ENCODE results near the gene SENP1.

SENP1 gene

DNA sequence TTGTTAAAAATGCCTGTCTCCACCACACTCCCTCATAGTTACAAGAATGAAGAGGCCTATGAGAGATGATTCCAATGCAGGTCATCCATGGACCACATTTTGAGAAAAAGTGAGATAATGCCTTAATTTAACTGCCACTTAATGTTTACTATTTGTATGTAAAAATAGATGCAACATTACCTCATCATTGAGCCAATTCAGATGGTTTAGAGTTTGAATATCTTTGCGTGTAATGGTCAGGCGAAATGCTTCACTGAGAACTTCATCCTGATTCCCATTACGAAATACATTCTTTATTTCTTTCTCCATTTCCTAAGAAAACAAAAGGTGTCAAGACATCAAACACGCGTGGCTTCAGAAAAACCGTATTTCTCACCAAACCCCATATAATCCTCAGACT lies 42.3 kb downstream of the SENP1 start:
- DNase-seq, result no peak

DNA sequence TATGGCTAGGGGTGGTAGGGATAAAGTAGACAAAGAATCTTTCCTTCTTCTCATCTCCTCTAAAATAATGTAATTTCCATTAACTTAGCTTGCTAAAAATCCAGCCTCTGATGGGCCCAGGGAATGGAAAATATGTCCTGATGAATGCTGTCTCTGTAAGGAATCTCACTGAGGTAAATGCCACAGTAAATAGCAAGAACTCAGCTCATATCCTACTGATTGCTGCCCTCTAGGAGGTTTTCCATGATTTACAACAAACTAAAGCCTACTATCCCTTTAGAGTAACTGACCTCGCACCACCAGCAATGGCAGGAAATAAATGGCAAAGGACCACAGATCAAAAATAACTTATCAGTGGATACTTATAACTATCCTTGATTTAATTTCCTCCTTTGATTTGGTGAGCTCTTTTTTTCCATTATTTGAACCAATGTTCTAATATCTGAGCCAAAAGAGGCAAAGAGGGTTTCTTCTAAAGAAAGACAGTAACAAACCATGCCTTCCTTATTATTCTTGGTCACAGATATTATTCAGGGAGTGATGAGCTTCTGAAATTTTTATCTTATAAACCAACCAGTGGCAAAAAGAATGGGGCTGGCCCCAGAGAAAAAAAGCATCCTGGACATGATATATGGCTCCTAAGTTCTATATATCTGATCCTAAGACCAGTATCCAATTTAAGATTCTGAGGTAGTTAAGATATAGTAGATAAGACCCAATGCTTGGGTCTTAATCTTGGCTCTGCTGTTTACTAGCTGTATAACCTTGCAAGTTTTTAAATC lies 43.8 kb downstream of the SENP1 start:
- peak; percentile 64 for DNase-seq

DNA sequence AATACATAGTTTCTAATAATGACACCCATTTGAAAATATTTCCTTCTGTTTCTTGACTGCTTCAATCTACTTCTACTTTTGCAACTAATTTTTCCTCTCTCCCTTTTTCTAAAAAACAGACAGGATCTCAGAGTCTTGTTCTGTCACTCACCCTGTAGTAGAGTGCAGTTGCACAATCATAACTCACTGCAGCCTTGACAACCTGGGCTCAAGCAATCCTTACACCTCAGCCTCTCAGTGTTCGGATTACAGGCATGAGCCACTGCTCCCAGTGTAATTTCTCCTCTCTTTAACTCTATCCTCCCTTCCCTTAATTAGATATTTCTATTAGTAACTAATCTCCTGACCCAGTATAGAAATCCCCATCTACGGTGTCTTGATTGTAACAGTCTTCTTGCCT lies 45.4 kb downstream of the SENP1 start:
- no peak for DNase-seq

DNA sequence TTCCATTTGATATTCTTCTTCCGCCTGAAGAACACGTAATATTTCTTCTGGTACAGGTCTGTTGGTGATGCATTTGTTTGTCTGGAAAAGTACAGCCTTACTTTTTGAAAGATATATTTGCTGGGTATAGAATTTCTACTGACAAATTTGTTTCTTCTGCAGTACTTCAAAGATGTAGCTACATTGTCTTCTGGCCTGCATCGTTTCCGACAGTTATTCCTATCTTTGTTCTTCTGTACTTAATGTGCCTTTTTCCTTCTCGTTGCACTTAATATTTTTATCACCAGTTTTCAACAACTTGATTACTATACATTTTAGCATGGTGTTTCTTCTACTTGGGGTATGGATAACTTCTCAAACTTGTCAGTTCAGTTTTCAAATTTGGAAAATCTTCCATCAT lies 47.1 kb downstream of the SENP1 start:
- no peak for DNase-seq

DNA sequence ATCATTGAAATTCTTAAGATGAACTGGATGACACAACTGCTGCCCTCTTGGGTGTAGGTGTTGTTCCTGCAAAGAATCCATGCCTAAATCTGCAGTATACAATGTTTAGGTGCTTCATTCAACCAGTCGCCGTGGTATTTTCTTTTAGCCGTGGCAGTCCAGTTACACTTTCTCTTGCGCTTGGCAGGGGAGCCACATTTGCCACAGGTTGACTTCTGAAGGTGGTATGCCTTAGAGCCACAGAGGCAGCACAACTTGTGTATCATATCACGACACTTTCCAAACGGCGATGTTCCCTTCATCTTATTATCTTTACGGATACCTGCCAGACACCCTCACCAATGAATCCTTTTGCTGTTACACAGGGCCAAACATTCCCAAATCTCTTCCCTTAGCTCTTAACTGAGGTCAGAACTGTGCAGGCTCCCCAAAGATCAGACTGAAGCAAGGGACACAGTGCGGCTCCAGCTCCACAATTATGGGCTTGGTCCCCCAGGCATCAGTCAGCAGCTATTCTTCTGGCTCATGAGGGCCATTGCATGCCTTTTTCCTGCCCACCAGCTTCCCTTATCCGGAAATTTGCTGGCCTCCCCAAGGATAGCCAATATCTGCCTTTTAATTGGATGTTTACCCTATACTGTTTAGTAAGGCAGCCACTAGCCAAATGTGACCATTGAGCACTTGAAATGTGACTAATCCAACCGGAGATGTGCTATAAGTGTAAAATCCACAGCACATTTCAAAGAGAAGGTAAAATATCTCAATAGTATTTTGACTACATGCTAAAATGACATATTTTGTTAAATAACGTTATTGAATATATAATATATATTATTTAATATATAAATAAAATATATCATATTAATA lies 50.7 kb downstream of the SENP1 start:
- DNase-seq, result peak; percentile 50

DNA sequence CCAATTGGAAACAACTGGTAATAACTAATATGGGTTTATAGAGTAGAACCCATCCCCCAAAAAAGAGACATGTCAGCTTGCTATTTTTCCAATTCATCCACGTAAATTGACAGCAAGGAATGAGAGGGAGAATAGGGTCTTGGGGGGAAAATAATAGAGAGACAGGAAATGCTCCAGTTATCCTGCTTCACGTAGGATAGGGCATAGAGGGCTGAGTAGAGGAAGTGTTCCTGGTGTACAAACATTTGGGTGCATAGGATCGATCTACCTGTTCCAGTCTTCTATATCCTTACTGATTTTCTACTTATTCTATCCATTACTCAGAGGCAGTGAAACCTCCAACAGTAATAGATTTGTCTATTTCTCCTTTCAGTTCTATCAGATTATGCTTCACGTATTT lies 52.0 kb downstream of the SENP1 start:
- DNase-seq, result no peak

DNA sequence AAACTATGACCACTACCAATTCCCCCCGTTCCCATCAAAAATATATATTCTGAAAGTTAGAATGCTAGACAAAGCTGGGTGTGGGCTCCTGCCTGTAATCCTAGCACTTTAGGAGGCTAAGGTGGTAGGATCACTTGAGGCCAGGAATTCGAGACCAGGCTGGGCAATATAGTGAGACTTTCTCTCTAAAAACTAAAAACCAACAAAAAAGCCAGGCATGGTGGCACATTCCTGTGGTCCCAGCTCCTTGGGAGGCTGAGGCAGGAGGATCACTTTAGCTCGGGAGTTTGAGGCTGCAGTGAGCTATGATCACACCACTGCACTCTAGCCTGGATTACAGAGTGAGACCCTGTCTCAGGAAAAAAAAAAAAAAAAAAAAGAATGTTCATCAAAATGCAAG lies 52.8 kb downstream of the SENP1 start:
- DNase-seq, result no peak

DNA sequence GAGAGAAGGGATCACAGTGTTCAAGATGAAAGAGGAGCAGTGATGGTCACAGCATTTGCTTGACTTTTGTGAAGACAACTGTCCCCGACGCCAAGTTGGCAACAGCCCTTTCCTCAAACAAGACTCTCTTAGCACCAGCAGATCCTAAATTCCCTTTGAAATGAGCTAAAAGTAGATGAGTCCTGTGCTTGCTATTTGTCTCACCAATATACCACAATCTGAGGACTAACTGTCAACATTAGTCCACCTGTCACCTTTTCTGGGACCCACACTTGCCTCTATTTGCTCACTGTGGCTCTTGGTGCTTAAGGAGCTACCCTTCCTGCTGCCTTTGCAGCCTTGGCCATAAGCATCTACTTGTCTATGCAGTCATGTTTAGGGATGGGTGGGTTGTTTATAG lies 54.2 kb downstream of the SENP1 start:
- no peak for DNase-seq

DNA sequence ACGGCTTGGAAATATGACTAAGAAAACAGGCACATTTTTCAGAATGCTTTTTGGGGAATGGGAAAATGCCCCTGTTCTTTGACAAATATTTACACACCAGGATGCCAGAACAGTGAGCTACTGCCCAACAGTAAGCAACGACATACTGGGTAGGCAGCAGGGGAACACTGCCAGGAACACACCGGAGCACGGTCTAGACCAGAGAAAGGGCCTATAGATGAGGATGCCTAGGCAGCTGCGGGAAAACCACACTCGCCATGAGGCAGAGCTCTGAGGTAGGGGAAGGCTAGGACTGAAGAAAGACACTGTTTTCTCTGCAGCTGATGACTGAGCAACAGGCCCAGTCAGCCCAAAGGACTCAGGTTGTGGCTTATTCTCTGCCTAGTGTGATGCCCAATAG lies 55.7 kb downstream of the SENP1 start:
- no peak for DNase-seq

DNA sequence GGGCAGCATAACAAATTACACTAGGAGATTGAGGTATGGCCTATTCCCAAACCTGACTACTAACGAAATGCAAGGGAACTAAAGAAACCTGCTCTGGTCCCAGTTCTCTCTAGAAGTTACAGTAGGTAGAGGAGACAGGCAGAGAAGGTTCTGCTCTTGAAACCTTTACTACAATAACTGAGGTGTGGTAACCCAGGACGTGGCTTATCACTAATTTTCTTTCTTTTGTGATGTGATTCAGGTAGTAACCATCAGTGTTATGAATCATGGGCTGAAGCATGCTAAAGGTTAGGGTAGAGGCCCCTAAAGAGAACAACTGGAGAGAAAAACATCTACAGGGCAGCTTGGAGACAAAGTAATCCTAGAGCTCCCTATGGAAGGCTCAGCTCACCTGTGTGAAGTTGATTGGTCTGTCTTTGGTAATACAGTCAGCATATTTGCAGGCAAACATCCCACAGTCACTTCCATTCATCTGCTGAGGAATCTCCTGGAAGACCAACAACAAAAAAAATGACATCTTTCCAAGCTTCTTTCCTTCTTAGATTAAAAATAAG lies 59.8 kb downstream of the SENP1 start:
- no peak for DNase-seq

DNA sequence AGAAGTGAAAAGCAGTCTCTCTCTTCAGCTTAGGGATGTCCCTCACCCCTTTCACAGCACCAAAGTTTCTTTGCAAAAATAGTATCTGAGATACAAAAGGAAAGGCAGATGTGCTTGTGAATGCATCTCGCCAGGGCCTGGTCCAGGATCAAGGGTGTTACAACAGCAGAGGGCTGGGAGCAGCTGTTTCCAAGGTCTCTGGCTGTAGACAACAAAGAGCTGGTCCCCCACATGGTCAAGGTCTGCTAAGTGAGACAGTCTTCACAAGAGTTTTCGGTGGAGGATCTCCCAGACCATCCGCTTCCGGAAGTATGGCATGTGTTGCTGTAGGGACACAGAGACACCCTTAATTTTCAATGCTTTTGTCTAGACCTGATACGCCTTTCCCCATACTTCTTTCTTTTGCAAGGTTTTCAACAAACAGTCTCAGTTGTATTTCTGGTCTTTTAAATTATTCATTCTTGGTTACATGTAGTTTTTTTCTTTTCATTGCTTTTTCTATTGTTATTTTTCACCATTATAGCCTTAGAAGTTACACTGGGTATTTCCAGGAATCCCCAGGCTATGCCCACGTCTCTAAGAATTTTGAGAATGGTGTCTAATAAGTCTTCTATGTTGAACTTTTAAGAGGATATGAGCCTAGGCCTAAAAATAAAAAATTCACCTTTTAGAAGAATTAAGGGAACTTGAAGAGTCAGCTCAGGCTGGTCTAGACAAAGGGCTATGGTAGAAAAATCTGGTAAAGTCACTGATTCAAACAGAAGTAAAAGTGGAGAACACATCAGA lies 60.6 kb downstream of the SENP1 start:
- no peak for DNase-seq

DNA sequence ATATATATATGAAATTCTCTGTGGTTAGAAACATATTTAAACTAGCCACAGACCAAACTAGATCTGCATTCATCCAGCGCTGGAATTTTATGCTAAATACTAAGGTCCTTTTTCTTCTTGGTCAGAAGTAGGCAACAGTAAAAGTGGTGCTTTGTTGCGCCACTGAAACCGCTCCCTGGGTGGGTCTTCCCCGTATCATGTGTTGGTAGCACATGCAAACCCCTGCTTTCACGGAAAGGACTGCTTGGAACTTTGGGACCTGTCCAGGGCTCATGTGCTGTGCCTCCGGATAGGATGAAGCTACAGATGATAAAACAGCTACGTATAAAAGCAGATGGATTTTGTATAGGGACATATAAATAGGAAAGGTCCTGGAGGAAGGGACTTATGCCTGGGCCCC lies 61.5 kb downstream of the SENP1 start:
- no peak for DNase-seq

DNA sequence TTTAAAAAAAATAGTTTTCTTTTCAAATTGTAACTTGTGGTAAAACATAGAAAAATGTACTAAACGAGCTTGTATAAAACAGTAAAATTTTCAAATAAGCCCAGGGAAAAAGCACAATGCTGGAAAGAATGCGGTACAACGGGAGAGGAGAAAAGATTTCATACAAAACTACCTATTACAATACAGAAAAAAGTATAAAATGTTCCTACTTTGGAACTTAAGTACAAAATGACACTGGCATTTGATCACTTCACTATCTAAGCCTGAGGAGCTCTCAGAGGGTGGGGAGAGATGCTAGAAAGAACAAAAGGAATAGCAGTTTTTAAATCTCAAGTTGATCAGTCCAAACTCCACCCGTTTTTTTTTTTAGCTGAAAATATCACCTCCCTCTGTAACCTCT lies 62.1 kb downstream of the SENP1 start:
- no peak for DNase-seq

DNA sequence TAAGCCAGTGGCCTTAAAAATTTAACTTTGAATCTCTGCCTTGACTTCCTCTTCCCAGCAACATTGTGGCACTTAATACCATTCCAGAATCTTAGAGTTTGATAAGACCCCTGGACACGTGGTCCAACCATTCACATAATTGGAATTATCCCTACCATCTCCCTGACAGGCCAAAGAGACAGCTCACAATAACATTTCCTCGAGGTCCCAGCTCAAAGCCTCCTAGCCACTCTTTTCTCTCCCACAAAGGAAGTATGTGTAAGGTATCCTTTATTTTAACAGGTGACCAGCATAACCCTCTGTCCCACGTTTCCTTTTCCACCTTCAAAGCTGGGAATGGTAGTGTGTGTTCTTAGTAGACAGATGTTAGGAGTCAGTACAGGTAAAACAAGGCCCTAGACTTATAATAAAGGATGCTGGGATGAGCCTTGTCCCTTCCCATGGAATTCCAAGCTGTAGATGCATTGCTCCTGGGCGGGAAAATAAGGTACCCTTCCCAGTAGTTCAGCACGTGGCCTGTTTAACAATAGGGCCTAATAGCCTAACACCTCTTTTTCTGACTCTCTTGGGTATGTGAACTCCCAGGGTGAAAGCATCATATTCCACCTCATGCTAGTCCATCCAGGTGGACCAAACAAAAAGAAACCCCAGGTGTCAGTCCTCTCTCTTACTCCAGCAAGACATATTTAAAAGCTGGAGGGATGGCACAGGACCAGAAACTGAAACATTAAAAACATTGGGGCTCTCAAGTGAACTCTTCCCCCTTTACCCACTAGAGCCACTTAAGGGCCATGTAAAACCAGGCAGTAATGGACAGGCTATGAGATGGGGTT lies 64.1 kb downstream of the SENP1 start:
- DNase-seq, result peak; percentile 30

DNA sequence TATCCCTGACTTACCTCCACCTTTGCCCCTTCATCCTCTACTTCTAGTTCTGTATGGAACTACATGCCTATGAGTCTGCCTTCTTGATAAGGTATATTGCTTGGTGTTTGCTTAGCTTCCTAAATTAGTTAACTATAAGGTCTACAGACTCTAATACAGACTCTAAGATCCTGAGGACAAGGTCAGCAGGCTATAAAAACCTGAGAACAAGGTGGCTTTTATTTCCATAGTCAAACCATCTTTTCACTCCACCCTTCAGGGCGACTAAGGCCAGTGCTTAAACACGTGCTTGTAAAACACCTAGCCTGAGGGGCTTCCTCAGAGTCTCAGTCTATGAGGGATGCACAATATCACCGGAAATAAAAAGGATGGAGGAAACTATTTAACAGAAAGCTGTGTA lies 65.5 kb downstream of the SENP1 start:
- DNase-seq, result peak; percentile 18

DNA sequence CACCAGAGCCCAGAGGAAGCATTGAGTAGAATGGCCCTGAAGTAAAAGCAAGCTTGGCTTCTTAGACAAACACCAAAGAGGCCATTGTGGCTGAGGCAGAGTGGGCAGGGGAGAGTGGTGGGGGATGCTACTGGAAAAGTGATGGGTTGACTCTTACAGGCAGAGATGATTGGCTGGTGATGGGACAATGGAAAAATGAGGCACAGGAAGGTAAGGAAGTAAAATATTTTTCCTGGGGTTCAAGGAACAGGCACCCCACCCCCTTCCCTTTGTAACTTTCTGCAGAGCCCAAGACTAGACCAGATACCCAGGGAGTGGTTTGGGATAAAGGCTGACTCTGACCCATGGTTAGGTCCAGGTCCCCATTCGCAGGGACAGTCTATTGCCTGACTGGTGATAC lies 66.7 kb downstream of the SENP1 start:
- no peak for DNase-seq

DNA sequence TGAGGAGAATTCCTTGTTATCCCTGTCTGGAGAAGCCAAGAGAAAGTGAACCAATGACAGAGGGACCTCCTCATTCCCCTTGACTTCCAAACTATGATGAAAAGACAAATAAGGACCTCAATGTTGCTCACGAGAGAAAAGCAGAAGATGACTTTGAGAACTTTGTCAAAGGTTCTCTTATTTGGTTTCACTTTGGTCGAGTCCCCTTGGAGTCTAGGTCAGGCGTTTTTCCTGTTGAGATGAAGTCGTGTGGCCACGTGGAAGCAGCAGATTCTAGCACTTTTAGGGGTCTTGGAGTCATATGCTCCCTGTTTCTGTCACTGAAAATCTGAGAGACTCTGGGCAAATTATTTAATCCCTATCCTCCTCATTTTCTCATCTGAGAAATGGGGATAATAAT lies 67.8 kb downstream of the SENP1 start:
- no peak for DNase-seq

DNA sequence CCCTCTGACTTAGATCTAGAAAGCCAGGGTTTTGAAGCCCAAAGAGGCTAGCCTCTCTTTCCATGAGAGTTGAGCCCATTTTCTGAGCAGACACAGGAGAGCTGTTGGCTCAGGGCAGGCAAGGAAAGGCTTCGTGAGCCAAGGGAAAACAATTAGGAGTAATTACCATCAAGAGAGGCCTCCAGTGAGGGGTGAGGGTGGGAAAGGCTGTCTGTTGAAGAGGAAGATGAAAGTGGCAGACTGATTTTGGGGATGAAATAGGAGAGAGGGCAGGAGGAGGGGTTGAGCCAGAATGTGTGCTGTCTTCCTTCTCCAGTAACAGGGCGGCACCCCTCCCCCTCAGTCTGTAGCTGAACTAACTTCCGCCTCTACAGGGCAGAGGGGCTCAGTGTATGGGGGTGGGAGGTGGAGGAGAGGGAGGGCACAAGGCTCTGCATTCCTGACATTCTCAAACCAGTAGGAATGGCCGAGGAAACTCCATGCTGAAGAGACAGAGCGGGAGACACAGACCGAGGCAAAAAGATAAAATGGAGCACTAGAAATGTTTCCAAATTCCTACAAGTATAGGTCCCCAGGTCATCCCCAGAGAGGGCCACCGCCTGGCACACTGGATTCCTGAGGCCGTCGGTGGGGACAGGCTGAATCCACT lies 68.5 kb downstream of the SENP1 start:
- DNase-seq, result peak; percentile 39

DNA sequence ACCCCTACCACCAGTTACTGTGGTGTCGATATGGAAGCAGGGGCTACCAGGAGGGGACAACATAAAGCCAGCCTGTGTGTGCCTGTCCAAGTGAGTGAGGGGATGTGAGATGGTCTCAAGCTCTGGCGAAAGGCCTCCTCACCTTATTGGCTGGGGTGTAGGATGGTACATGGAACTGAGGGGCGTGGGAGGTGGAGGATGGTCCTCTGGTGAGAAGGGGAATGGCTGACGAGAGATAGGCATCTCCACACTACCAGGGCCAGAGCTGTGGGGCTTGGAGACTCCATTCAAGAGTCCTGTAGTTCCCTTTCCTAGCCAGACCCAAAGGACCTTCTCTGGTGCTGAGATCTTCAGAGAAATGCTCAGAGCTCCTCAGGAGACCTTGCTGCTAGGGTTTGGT lies 69.1 kb downstream of the SENP1 start:
- no peak for DNase-seq

DNA sequence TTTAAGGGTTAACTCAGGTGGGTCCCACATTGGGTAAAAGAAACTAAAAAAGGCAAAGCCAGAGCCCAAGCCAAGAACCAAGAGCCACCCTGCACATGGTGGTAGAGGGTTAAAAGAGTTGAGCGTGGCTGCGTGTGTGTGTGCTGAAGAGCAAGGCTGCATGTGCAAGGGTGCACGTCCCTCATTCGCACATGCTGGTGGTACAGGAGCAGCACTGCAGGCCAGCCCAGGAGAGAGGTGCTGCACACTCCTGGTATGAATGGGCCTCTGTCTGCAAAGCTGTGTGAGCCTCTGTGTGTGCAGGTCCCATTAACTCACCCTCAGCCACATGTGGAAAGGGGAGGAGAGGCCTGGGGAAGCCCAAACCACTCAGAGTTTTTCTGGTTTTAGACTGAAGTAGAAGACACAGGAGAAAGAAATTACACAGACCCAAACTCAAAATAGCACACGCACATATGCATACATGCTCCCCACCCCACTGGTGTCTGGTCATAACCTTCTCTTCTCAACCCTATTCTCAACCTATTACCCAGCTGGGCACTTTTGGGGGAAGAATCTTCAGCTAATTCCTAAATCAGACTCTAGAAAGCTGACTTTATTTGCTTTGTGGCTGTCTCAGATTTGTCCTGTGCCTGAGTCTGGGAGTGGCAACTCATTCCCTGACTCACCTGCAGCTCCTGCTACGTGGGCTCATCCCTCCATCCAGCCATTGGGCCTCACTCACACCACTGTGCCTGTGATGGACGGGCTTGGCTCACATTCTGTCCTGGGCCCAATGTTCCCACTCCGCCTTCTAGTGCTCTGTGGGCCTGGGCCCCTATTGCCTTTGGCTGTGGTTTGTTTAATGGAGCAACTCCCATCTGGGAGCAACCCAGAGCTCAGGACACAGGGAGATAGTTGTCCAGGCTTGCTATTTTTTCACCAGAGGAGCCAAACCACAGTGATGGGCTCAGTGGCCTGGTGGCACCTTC lies 70.8 kb downstream of the SENP1 start:
- DNase-seq, result no peak

DNA sequence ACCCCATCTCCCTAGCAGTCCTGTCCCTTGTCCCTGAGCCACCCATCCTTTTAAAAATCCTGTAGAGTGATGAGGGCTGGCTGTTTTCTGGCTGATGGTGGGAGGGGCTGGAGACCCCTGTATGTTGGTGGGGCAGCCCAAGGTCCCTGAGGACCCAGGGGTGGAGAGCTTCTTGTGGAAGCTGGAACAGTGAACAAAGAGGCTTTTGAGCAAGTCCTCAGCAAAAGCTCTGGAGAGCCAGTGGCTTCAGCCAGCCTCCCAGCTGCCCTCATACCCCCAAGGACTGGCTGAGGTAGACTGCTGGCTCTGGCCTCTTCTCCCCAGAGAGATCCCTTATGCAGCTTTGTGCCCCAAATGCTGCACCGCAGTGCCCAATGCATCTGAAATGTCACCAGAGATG lies 72.4 kb downstream of the SENP1 start:
- no peak for DNase-seq
